GM18526 (cell line): ENCODE measurements around the gene MYNN.

ENCODE experiments used
- POLR2A ChIP-seq: IDR thresholded peaks from 3 replicates; pipeline ENCODE4 v1.6.1; 2011; ENCODE audit not compliant: insufficient read length; ENCODE audit errors: extremely low read depth

MYNN gene

DNA sequence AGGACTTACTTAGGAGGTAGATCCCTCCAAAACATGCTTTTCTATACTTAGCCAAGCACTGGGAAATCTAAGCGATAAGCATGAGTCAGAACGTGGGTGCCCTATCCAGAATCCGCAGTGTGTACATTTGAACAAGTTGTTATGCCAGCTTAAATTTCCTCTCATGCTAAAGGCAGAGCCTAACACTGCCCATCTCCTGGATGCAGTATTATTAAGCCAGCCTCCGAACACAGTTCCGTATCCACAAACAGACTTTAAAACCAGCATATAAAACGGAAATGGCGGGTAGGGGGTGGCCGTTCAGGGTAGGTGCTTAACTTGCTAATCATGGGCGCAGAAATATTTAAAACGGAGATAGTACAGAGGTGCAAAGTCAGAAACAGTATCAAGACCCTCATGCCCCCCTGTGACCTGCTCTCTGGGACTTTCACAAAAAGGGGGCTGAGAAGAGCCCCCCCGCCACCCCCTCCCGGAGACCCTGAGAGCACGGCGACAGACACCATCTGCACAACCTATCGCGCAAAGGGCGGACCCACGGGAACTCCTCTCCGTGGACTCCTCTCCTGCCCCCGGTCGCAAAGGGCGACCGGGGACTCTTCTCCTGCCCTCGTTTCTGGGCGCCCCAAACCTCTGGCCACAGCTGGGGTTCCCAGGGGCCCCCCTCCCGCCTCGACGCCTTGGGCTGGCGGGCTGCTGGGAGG is 38.6 kb downstream of the MYNN start:
- TF ChIP-seq POLR2A: no peak

DNA sequence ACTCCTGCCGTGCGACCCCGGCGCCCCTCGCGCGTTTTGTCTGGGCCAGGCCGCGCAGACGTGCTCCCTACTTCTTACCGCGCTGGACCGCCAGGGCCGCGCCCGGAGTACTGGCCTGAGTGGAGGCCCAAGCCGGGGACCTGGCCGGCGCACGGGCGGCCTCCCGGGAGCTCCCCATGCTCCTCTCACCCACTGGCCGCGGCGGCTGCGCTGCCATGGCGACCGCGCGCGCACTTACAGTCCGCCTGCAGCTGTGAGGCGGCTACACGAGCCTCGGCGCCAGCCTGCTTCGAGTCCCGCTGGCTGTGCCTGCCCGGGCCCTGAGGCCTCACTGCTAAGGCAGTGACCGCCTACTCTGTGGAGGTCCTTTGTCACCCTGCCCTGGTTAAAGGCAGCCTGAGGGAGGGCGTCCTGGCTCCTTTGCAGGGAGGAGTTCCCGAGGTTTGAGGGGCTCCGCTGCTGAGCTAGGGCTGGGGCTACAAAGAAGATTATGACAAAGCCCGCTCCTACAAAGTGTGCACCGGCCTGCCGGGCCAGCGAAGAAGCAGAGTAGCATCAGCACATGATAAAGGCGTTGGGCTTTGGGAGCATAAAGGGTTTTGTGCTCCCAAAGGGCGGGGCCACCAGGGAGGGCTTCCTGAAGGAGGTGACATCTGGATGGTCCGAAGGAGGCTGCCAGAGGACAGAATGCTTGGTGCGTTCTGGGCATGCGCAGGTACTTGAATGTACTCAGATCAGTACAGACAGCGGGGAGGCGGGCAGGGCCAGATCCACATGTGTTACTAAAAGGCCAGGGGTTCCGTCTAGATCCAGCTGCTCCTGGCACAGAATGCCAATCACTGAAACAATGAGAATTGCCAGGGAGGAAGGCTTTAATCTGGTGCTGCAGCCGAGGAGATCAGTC is 39.4 kb downstream of the MYNN start, which contains the start of the genes LRRC34 and LRRIQ4:
TSS of gene LRRC34 (minus strand) at position 573 of the 904 bp plus-strand sequence. CDS start at position 217, 356 bp downstream.
TSS of gene LRRIQ4 (plus strand) at position 539 of the 904 bp plus-strand sequence. CDS start 9,052 bp downstream, outside the sequence.
- no peak for TF ChIP-seq POLR2A

DNA sequence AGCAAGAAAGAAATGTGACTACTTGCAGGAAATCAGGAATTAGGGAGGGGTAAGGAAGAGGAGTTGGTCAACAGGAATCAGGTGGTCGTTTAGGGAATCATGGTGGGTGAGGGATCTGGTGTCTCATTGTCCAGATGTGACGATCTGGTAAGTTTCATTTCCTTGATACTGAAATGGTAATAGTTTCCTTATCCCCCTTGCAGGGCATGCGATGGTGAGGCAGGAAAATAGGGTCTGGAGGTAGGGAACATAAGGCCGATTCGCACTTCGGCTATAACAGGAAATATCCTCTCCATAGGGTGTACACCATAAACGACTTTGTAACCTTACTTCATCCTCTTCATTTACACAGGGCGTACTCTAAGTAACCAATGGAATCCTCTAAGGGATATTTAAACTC is 40.1 kb downstream of the MYNN start:
- no peak for TF ChIP-seq POLR2A

DNA sequence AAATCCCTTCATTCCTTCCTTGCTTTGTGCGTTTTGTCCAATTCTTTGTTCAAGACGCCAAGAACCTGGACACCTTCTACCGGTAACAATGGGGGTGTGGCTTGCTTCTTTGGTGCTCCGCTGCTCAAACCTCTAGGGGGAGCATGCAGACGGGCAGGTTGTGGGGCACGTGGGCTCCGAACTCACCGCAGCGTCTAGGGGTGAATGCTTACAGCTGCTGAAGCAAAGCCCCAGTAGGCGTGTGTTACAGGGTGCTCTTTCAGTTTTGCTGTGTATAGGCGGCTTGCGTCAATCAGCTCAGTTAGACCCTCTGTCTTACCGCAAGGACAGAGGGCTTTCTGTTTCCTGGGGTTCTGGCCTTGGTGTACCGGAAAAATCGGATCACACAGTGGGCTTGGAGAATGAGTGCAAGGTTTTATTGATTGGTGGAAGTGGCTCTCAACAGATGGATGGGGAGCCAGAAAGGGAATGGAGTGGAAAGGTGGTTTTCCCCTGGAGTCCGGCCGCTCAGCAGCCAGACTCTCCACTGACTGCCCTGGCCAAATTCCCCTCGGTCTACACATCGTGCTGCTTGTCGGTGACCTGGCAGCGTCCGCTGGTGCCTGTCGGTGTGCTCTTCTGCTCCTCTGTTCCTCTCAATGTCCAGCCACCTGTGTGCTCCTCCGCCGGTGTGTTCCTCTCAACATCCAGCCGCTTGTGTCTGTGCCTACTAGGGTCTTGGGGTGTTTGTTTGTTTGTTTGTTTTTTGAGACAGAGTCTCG is 40.7 kb downstream of the MYNN start:
- no peak for TF ChIP-seq POLR2A

DNA sequence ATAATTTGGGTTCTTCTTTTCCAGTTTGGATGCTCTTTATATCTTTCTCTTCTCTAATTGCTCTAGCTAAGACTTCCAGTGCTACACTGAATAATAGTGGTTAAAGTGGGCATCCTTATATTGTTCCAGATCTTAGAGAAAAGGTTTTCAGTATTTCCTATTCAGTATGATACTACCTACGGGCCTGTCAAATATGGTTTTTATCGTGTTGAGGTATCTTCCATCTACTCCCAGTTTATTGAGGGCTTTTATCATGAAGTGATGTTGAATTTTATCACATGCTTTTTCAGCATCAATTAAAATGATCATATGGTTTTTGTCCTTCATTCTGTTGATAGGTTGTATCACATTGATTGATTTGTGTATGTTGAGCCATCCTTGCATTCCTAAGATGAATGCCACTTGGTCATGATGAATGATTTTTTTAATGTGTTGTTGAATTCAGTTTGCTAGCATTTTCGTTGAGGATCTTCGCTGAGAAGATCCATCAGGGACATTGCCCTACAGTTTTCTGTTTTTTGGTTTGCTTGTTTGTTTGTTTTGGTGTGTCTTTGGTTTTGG is 42.5 kb downstream of the MYNN start:
- no peak for TF ChIP-seq POLR2A

DNA sequence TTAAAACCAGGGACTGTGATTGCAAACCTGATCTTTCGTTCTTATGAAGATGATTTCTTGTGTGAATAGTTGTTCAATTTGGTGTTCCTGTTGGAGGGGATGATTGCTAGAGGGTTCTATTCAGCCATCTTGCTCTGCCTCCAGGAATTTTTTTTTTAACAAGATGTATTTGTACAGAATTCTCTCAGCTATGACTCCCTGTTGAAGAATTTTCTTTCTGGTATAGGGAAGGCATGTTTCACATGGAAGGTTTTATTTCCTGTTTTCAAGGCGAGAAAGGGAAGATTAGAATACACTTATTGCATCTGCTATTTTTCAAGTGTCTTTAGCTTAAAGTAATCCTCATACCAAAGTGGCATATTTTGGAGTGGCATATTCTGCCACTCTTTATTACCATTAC is 45.1 kb downstream of the MYNN start:
- TF ChIP-seq POLR2A: no peak

DNA sequence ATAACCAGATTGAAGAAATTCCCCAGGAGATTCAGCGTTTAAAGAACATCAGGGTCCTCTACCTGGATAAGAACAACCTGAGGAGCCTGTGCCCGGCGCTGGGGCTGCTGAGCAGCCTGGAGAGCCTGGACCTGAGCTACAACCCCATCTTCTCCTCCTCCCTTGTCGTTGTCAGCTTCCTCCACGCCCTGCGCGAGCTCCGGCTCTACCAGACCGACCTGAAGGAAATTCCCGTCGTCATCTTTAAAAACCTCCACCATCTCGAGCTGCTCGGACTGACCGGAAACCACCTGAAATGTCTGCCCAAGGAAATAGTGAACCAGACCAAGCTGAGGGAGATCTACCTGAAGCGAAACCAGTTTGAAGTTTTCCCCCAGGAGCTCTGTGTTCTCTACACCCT is 48.9 kb downstream of the MYNN start:
- TF ChIP-seq POLR2A: no peak

DNA sequence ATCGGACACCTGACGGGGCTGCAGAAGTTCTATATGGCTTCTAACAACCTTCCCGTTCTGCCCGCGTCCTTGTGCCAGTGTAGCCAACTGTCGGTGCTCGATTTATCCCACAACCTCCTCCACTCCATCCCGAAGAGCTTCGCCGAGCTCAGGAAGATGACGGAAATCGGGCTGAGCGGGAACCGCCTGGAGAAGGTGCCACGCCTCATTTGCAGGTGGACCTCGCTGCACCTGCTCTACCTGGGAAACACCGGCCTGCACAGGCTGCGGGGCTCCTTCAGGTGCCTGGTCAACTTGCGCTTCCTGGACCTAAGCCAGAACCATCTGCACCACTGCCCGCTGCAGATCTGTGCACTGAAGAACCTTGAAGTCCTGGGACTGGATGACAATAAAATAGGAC is 49.3 kb downstream of the MYNN start:
- TF ChIP-seq POLR2A: no peak

DNA sequence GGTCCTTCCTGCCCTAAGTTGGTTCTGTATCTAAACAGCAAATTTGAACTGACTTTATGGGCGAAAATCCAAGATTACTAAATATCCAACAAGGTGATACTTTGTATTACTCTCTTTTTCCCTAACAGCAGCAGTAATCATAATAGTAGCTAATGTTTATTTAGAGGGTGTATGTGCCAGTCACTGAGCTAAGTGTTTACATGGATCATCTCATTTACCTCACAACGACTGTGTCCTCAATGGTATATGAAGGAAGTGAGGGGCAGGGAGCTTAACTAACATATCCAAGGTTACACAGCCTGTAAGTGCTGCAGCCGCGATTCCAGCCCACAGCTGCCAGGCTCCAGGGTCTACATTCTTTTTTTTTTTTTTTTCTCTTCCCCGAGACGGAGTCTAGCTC is 49.8 kb downstream of the MYNN start:
- no peak for TF ChIP-seq POLR2A

DNA sequence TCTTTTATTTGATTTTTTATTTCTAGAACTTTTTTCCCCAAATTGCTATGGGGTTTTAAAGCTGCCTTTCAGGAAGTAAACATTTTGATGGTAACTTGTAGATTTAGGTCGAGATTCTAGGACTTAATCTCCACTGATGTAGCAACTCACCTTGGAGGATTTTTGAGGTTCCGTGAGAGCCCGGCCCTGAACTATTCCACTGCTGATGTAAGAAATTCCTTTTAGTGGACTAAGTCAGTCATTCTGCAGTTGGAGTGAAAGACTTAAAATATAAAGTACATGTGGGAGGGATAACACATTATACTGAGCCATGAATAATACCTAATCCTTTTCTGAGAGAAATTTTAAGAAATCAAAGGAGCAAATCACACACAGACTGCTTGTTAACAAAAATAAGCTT is 52.1 kb downstream of the MYNN start:
- TF ChIP-seq POLR2A: no peak

DNA sequence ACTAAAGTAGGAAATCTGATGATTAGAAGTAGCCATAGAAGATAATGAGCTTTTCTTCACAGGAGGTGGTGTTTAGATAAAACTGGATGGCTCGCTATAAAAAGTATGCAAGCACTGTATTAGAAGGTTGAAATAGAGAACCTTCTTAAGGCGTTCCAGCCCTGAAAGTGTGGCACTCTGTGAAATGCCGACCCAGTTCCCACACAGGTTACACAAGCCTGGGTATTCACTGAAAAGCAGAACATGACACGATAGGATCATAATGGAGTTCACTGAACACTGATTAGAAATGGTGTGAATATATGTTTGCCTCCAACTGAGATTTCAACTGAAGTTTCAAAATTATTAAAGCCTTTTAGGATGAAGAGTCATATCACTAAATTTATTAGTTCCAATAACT is 54.5 kb downstream of the MYNN start:
- TF ChIP-seq POLR2A: no peak

DNA sequence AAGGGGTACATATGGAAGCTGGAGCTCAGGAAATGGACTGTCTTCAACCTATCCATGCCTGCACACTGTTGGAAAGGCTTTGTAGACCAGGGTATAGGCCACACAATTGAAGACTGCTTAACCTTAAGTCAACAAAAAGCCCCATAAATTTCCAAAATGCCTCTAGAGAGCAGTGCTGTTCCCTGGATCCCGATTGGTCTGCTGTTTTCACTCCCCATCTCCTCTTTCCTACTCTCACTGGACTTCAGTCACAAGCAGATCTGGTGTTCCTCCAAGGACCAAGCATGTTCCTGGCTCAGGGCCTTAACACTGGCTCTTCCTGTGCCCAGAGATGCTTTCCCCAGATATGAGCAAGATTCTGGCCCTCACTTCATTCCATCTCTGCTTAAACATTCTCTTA is 62.3 kb downstream of the MYNN start:
- no peak for TF ChIP-seq POLR2A

DNA sequence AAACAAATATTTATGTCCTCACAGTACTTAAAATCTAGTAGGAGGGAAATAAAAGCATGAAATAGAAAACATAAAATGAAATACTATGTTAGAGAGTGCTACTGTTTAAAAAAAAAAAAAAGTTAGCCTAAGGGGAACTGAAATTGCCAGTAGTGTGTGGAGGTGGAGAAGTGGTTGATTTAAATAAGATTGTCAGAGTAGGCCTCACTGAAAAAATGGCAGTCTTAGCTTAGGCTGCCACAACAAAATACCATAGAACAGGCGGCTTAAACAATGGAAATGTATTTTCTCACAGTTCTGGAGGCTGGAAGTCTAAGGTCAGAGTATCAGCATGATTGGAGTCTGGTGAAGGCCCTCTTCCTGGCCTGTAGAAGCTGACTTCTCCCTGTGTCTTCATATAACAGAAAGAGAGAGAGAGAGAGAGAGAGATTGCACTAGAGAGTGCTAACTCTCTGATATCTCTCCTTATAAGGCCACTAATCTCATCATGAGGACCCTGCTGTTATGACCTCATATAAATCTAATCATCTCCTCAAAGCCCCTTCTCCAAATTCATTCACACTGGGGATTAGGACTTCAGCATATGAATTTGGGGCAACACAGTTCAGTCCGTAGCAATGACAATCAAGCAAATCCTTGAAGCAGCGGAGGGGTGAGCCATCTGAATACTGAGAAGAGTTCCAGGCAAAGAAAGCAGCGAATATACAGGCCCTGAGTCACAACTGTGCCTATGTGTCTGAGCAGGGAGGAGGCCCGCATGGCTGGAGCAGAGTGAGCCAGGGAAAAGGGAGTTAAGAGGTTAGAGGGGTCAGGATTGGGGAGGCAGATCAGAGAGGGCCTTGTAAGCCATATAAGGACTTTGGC is 63.1 kb downstream of the MYNN start:
- no peak for TF ChIP-seq POLR2A

DNA sequence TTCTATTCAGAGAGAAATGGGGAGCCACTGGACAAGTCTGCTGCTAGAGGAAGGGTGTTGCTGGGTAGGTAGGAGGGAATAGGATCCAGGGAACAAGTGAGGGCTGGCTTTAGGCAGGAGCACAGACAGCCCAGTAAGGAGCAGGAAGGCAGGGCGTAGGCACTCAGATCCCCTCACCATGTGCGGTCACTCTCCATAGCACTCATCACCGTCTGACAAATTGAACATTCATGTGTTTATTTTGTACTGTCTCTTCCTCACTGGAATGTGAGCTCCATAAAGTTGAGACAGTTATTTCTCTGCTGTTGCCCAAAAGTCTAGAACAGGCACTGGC is 63.7 kb downstream of the MYNN start:
- TF ChIP-seq POLR2A: no peak
